Activated CD8-positive, alpha-beta memory T cell treated with anti-CD3 and anti-CD28 coated beads, Interleukin-2, amount 50 U/mL, for 1 hour (primary cell): Measurements from ENCODE around the gene MVB12B.

Source experiments
- DNase-seq: peaks from one replicate; pipeline ENCODE4 v3.0.0-alpha.2; 2020; ENCODE audit errors: extremely low read depth

Gene MVB12B

GRCh38 chr9:126361810-126362238 lies 35.2 kb downstream of the MVB12B start:
- no peak for DNase-seq

- no peak for DNase-seq
Measured at GRCh38 chr9:126363250-126363649, 36.6 kb downstream of the MVB12B start.

- DNase-seq = no peak
Measured at GRCh38 chr9:126363847-126364671, 37.4 kb downstream of the MVB12B start.

- no peak for DNase-seq
Measured at GRCh38 chr9:126365780-126366179, 39.2 kb downstream of the MVB12B start.

GRCh38 chr9:126366366-126367011 lies 39.9 kb downstream of the MVB12B start:
- no peak for DNase-seq

GRCh38 chr9:126367139-126367538 lies 40.5 kb downstream of the MVB12B start:
- DNase-seq = no peak

- DNase-seq = no peak
Measured at GRCh38 chr9:126367616-126368015, 41.0 kb downstream of the MVB12B start.

- DNase-seq = no peak
Measured at GRCh38 chr9:126368020-126368419, 41.4 kb downstream of the MVB12B start.

GRCh38 chr9:126371007-126371870 lies 44.6 kb downstream of the MVB12B start:
- DNase-seq = no peak

GRCh38 chr9:126372716-126373115 lies 46.1 kb downstream of the MVB12B start:
- no peak for DNase-seq

GRCh38 chr9:126373241-126373640 lies 46.6 kb downstream of the MVB12B start:
- no peak for DNase-seq

GRCh38 chr9:126374366-126374781 lies 47.7 kb downstream of the MVB12B start:
- no peak for DNase-seq

- DNase-seq = no peak
Measured at GRCh38 chr9:126375386-126375785, 48.8 kb downstream of the MVB12B start.

- DNase-seq = no peak
Measured at GRCh38 chr9:126376311-126377175, 49.9 kb downstream of the MVB12B start.

GRCh38 chr9:126377176-126377509 lies 50.5 kb downstream of the MVB12B start:
- DNase-seq = no peak

GRCh38 chr9:126377536-126377935 lies 50.9 kb downstream of the MVB12B start:
- DNase-seq = no peak

GRCh38 chr9:126378761-126379160 lies 52.1 kb downstream of the MVB12B start:
- no peak for DNase-seq

GRCh38 chr9:126379661-126380360 lies 53.2 kb downstream of the MVB12B start:
- no peak for DNase-seq

GRCh38 chr9:126380447-126380846 lies 53.8 kb downstream of the MVB12B start:
- DNase-seq = no peak

- no peak for DNase-seq
Measured at GRCh38 chr9:126381195-126381594, 54.6 kb downstream of the MVB12B start.
